ENCODE measurements around the gene MAGEB3.

Gene MAGEB3

GRCh38 chrX:30262763-30263162, 32.3 kb downstream of the MAGEB3 start:
- TF ChIP-seq CTCF (IDR thresholded peaks at IDR 0.05; ENCODE audit: borderline replicate concordance, control extremely low read depth, extremely low read depth, insufficient read depth, missing control alignments): no peak
- DNase-seq (ENCODE audit: low spot score): no peak
- in situ Hi-C loops (cut with MboI; ENCODE audit: low sequenced_read_pairs, unreplicated experiment): no loop called here

GRCh38 chrX:30270639-30271038, 40.2 kb downstream of the MAGEB3 start:
- in situ Hi-C loops (cut with MboI; ENCODE audit: low sequenced_read_pairs, unreplicated experiment): no loop called here
- no peak for DNase-seq (ENCODE audit: low spot score)

GRCh38 chrX:30275498-30275897, 45.0 kb downstream of the MAGEB3 start:
- no peak for DNase-seq (ENCODE audit: low spot score)
- in situ Hi-C loops (cut with MboI; ENCODE audit: low sequenced_read_pairs, unreplicated experiment): no loop called here
- TF ChIP-seq CTCF (IDR thresholded peaks at IDR 0.05; ENCODE audit: borderline replicate concordance, control extremely low read depth, extremely low read depth, insufficient read depth, missing control alignments): no peak

More at GRCh38 chrX:30270639-30271038, 40.2 kb downstream of the MAGEB3 start:
- TF ChIP-seq CTCF (IDR thresholded peaks at IDR 0.05; ENCODE audit: borderline replicate concordance, control extremely low read depth, extremely low read depth, insufficient read depth, missing control alignments): no peak

GRCh38 chrX:30278365-30278764, 47.9 kb downstream of the MAGEB3 start:
- DNase-seq (ENCODE audit: low spot score): no peak
- in situ Hi-C loops (cut with MboI; ENCODE audit: low sequenced_read_pairs, unreplicated experiment): no loop called here
- no peak for TF ChIP-seq CTCF (IDR thresholded peaks at IDR 0.05; ENCODE audit: borderline replicate concordance, control extremely low read depth, extremely low read depth, insufficient read depth, missing control alignments)

- no peak for DNase-seq (ENCODE audit: low spot score)
- in situ Hi-C loops (cut with MboI; ENCODE audit: low sequenced_read_pairs, unreplicated experiment): loop anchor here (10.0 kb wide), 1 partner anchor 214 kb away; no protein-coding TSS in a partner anchor
- TF ChIP-seq CTCF (IDR thresholded peaks at IDR 0.05; ENCODE audit: borderline replicate concordance, control extremely low read depth, extremely low read depth, insufficient read depth, missing control alignments): no peak
Measured at GRCh38 chrX:30280428-30280827, 50.0 kb downstream of the MAGEB3 start.

- in situ Hi-C loops (cut with MboI; ENCODE audit: low sequenced_read_pairs, unreplicated experiment): loop anchor here (10.0 kb wide), 1 partner anchor 212 kb away; no protein-coding TSS in a partner anchor
- DNase-seq (ENCODE audit: low spot score): no peak
- no peak for TF ChIP-seq CTCF (IDR thresholded peaks at IDR 0.05; ENCODE audit: borderline replicate concordance, control extremely low read depth, extremely low read depth, insufficient read depth, missing control alignments)
Measured at GRCh38 chrX:30282527-30282926, 52.1 kb downstream of the MAGEB3 start.

Measured in GM13976 (cell line).